GM12891 (cell line): ENCODE measurements around the gene GPATCH1.
"Not testable (repeated sequence)": the region's sequence is repeated elsewhere in the genome, so short reads cannot be mapped to it uniquely, and the experiment has no call there.

ENCODE experiments used
- DNase-seq: peaks from one replicate; pipeline ENCODE4 v3.0.0; 2011; ENCODE audit warnings: low spot score; ENCODE audit not compliant: insufficient read length
- FAIRE-seq: peaks from 2 replicates; lab custom pipeline; 2011; peaks lifted over from hg19 to GRCh38; lab: Jason Lieb, UNC
- PAX5 ChIP-seq: IDR thresholded peaks from 2 replicates; pipeline ENCODE4 v1.6.1; 2011; ENCODE audit warnings: low read length, moderate library complexity, mild to moderate bottlenecking; ENCODE audit not compliant: insufficient read depth, severe bottlenecking
- POLR2A ChIP-seq: IDR thresholded peaks from 2 replicates; pipeline ENCODE4 v1.6.1; 2011; ENCODE audit warnings: low read depth, low read length, control low read depth
- POLR2AphosphoS5 ChIP-seq: IDR thresholded peaks from 2 replicates; pipeline ENCODE4 v1.6.1; 2011; ENCODE audit warnings: low read depth, low read length, control low read depth
- POU2F2 ChIP-seq: IDR thresholded peaks from 2 replicates; pipeline ENCODE4 v1.6.1; 2011; ENCODE audit warnings: low read depth, mild to moderate bottlenecking, control low read depth, low read length, moderate library complexity
- SPI1 ChIP-seq: IDR thresholded peaks from 2 replicates; pipeline ENCODE4 v1.6.1; 2011; ENCODE audit warnings: low read depth, low read length, control low read depth
- TAF1 ChIP-seq: IDR thresholded peaks from 2 replicates; pipeline ENCODE4 v1.6.1; 2011; ENCODE audit warnings: low read depth, low read length, control low read depth

The GPATCH1 gene

DNA sequence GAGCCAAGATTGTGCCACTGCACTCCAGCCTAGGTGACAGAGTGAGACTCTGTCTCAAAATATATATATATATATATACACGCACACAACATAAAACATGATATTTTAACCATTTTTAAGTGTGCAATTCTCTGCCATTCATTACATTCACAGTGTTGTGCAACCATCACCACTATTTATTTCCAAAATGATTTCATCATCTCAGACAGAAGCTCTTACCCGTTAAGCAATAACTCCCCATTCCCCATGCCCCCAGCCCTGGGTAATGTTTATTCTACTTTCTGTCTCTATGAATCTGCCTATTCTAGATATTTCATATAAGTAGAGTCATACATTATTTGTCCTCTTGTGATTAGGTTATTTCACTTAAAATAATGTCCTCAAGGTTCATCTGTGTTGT, 71.2 kb downstream of the GPATCH1 start:
- no peak for FAIRE-seq
- DNase-seq = no peak
- TF ChIP-seq POU2F2 = no peak
- TF ChIP-seq POLR2AphosphoS5 = no peak
- no peak for TF ChIP-seq PAX5
- TF ChIP-seq TAF1 = no peak
- no peak for TF ChIP-seq SPI1
- TF ChIP-seq POLR2A = no peak

DNA sequence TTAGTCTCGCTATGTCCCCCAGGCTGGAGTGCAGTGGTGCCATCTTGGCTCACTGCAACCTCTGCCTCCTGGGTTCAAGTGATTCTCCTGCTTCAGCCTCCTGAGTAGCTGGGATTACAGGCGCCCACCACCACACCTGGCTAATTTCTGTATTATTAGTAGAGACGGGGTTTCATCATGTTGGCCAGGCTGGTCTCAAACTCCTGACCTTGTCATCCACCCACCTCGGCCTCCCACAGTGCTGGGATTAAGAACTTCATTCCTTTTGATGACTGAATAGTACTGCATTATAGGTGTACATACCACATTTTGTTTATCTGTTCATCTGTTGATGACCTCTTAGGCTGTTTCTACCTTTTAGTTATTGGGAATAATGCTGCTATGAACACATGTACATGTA, 71.6 kb downstream of the GPATCH1 start:
- not testable (repeated sequence) for DNase-seq, FAIRE-seq

DNA sequence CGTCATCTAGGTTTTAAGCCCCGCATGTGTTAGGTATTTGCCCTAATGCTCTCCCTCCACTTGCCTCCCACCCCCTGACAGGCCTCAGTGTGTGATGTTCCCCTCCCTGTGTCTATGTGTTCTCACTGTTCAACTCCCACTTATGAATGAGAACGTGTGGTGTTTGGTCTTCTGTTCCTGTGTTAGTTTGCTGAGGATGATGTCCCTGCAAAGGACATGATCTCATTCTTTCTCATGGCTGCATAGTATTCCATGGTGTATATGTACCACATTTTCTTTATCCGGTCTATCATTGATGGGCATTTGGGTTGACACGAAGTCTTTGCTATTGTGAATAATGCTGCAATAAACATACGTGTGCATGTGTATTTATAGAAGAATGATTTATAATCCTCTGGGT, 73.3 kb downstream of the GPATCH1 start:
- DNase-seq, FAIRE-seq: not testable (repeated sequence)

DNA sequence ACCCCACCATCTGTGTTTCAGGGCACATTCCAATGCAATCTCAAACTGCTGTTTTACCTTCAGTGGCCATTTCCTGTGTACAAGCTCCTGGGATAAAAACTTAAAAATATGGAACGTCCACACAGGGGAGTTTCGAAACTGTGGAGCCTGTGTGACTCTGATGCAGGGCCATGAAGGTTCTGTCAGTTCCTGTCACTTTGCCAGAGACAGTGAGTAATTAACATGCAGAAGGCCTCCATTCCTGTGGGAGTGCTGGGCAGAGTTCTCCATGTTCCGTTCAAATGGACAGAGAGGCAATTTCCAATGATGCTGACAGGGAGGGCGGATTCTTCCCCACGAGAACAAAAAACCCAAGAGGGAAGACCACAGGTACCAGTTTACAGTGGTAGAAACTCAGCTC, 75.4 kb downstream of the GPATCH1 start:
- TF ChIP-seq POLR2A (no peak), TAF1 (no peak), SPI1 (no peak), POLR2AphosphoS5 (no peak), POU2F2 (no peak), PAX5 (no peak)
- DNase-seq (no peak), FAIRE-seq (no peak)

DNA sequence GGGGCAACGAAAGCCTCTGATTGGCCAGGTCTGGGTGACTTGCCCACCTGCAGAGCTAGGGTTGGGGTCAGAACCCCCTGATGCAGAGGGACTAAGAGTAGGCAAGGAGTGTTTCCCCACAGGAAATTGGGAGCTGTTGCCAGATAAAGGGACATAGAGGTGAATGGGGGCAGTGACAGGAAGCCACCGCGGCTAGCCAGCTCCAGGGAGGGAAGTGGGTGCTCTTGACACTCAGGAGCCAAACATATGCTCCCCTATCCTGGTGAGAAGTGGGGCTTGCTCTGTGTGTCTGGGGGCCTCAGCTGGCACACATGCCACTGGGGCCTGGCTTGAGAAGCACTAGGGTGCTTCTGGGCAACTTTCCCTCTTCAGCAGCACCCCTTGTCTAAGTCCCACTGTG, 76.9 kb downstream of the GPATCH1 start:
- FAIRE-seq = no peak
- TF ChIP-seq POU2F2 (no peak), POLR2A (no peak), TAF1 (no peak), PAX5 (no peak), POLR2AphosphoS5 (no peak), SPI1 (no peak)
- no peak for DNase-seq

DNA sequence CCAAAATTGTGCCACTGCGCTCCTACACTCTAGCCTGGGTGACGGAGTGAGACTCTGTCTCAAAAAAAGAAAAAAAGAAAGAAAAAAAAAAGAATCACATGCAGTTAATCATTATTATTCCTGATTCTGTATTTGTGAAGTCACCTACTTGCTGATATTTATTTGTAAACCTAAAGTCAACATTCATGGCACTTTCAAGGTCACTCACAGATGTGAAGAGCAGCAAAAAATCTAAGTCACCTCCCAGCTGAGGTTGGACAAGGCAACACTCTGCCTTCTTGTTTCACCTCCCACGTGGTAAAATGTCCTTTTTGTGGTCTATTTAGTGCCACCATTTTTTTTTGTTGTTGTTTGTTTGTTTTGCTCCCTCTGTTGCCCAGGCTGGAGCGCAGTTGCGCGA, 77.4 kb downstream of the GPATCH1 start:
- FAIRE-seq (no peak), DNase-seq (no peak)
- TF ChIP-seq SPI1 (no peak), TAF1 (no peak), POLR2AphosphoS5 (no peak)

DNA sequence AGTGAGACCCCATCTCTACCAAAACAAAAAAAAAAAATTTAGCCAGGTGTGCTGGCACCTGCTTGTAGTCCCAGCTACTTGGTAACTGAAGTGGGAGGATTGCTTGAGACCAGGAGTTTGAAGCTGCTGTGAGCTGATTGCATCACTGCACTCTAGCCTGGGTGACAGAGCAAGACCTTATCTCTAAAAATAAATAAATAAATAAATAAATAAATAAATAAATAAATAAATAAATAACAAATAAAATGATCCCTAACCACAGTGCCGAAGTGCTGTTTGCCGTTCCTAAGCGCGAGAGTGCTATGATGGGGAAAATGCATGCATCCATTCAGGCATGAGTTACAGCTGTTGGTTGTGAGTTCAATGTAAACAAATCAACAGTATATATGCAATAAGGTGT, 78.2 kb downstream of the GPATCH1 start:
- no peak for TF ChIP-seq SPI1
- no peak for TF ChIP-seq POU2F2
- no peak for TF ChIP-seq POLR2AphosphoS5
- no peak for TF ChIP-seq TAF1
- TF ChIP-seq PAX5 = no peak
- no peak for TF ChIP-seq POLR2A
- FAIRE-seq = no peak
- no peak for DNase-seq

DNA sequence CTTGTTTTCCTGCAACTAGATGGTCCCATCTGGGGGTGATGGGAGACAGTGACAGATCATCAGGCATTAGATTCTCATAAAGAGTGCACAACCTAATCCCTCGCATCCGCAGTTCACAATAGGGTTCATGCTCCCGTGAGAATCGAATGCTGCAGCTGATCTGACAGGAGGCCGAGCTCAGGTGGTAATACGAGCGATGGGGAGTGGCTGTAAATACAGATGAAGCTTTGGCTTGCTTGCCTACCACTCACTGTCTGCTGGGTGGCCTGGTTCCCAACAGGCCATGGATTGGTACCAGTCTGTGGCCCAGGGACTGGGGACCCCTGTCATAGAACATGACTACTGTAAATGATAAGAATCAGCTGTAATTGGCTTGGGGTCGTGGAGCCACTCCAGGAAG, 78.9 kb downstream of the GPATCH1 start:
- TF ChIP-seq TAF1 (no peak), SPI1 (no peak), PAX5 (no peak), POU2F2 (no peak), POLR2AphosphoS5 (no peak)
- no peak for DNase-seq
- no peak for FAIRE-seq

DNA sequence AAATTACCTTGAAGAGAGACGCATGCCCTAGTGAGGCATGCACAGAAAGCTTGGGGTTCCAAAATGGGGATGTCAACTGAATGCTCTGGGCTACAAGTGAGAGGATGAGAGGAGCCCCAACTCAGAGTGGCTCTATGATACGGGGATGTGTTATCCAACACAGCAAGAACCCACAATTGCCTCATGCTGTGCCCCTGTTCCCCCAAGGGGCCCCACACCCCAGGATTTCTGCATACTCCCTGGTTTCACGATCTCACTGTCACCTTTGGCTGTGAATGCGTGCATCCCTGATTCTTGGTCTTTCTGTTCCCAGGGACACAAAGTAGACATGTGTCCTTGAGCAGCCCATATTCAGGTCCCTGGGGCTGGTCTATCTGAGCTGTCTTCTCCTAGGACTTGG, 80.2 kb downstream of the GPATCH1 start:
- TF ChIP-seq SPI1 (no peak), POU2F2 (no peak), POLR2A (no peak), PAX5 (no peak), POLR2AphosphoS5 (no peak), TAF1 (no peak)
- FAIRE-seq = no peak
- no peak for DNase-seq

DNA sequence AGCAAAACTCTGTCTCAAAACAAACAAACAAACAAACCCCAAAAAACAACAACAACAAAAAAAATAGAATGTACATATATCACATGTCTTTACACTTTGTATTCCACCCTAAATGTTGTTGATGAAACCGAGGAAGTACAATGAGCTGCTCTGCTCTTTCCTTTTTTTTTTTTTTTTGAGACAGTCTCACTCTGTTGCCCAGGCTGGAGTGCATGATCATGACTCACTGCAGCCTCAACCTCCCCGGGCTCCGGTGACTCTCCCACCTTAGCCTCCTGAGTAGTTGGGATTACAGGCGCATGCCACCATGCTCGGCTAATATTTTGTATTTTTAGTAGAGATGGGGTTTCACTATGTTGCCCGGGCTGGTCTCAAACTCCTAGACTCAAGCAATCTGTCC, 82.5 kb downstream of the GPATCH1 start:
- FAIRE-seq (no peak), DNase-seq (no peak)
- TF ChIP-seq POU2F2 (no peak), POLR2AphosphoS5 (no peak), PAX5 (no peak), POLR2A (no peak), TAF1 (no peak), SPI1 (no peak)

DNA sequence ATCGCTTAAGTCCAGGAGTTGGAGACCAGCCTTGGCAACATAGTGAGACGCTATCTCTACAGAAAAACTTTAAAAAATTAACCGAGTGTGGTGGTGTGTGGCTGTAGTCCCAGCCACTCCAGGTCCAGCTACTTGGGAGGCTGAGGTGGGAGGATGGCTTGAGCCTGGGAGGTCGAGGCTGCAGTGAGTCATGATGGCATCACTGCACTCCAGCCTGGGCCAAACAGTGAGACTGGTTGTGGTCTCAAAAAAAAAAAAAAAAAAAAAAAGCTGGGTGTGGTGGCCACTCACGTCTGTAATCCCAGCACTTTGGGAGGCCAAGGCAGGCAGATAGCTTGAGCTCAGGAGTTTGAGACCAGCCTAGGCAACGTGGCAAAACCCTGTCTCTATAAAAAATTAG, 85.1 kb downstream of the GPATCH1 start:
- not testable (repeated sequence) for FAIRE-seq, DNase-seq

DNA sequence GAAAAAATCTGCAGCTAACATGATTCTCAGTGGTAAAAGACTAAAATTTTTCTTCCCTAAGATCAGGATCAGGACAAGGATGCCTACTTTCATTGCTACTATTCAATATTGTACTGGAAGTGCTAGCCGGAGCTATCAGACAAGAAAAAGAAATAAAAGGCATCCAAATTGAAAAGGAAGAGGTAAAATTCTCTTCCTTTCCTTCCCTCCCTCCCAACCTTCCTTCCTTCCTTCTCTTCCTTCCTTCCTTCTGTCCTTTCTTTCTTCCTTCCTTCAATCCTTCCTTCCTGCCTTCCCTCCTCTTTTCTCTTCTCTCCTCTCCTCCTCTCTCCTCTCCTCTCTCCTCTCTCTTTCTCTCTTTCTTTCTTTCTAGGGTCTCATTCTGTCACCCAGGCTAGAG, 86.5 kb downstream of the GPATCH1 start:
- DNase-seq (no peak), FAIRE-seq (no peak)
- TF ChIP-seq SPI1 = no peak
- TF ChIP-seq PAX5 = no peak
- TF ChIP-seq POU2F2 = no peak
- no peak for TF ChIP-seq POLR2A
